Endodermal cell (in vitro differentiated cells): ENCODE data around the gene ZDHHC24. TPM values are rescaled to one million over a fixed set of nuclear protein-coding genes. Genes with fewer than 3 reads are reported as not detected.
A peak's percentile ranks its signal among the peaks of the same experiment; 100 is the strongest.

ENCODE experiments used
- DNase-seq: peaks from one replicate; pipeline ENCODE4 v3.0.0-alpha.2; 2017
- H3K27ac ChIP-seq: 2 replicates; pipeline ENCODE4 v1.5.1; 2013; ENCODE audit warnings: mild to moderate bottlenecking, low read depth, low read length, moderate library complexity
- H3K27me3 ChIP-seq: 2 replicates; pipeline ENCODE4 v1.6.1; 2013; ENCODE audit warnings: mild to moderate bottlenecking, low read length, moderate library complexity; ENCODE audit not compliant: insufficient read depth, control insufficient read depth, poor library complexity, severe bottlenecking
- H3K36me3 ChIP-seq: 2 replicates; pipeline ENCODE4 v1.7.0; 2013; ENCODE audit warnings: mild to moderate bottlenecking, low read length, moderate library complexity; ENCODE audit not compliant: control insufficient read depth, insufficient read depth
- H3K4me1 ChIP-seq: one replicate; pipeline ENCODE4 v1.7.0; 2013; ENCODE audit warnings: low read length; ENCODE audit not compliant: control insufficient read depth, insufficient read depth
- H3K4me3 ChIP-seq: 2 replicates; pipeline ENCODE4 v1.5.1; 2013; ENCODE audit warnings: mild to moderate bottlenecking, low read length, moderate library complexity
- H3K9ac ChIP-seq: 2 replicates; pipeline ENCODE4 v1.6.1; 2013; ENCODE audit warnings: mild to moderate bottlenecking, low read length, moderate library complexity; ENCODE audit not compliant: poor library complexity, severe bottlenecking; ENCODE audit errors: extremely low read depth
- H3K9me3 ChIP-seq: 2 replicates; pipeline ENCODE4 v1.6.1; 2013; ENCODE audit warnings: mild to moderate bottlenecking, low read length, moderate library complexity; ENCODE audit not compliant: control insufficient read depth
- H3K27ac Mint-ChIP-seq: 2 replicates; pipeline ENCODE4 v1.8.0; 2020; ENCODE audit warnings: mixed read lengths
- H3K27me3 Mint-ChIP-seq: 2 replicates; pipeline ENCODE4 v1.8.0; 2021; ENCODE audit warnings: mild to moderate bottlenecking, mixed read lengths; ENCODE audit not compliant: insufficient read depth
- H3K36me3 Mint-ChIP-seq: 2 replicates; pipeline ENCODE4 v1.8.0; 2020; ENCODE audit warnings: low read depth, mixed read lengths
- H3K4me1 Mint-ChIP-seq: 2 replicates; pipeline ENCODE4 v1.8.0; 2020; ENCODE audit warnings: mixed read lengths
- H3K4me3 Mint-ChIP-seq: 2 replicates; pipeline ENCODE4 v1.8.0; 2020; ENCODE audit warnings: mild to moderate bottlenecking, moderate library complexity, mixed read lengths
- H3K9me3 Mint-ChIP-seq: 2 replicates; pipeline ENCODE4 v1.8.0; 2020; ENCODE audit warnings: mild to moderate bottlenecking, mixed read lengths
- WGBS, 2 experiments: methylation state at CpG; one replicate each; pipeline versions ENCODE4 v1.1.5 to v1.1.7; 2013; ENCODE audit warnings: missing lambda C conversion rate in 2 of 2, mixed read lengths in 1 of 2; ENCODE audit not compliant: insufficient coverage in 1 of 2, insufficient read length in 1 of 2; 5-methylcytosine and 5-hydroxymethylcytosine counted together
- total RNA-seq, 2 donors: library from RNA; stranded (reverse); fragmentation: NEBNext Ultra II Directional in 1 of 2; extraction: Animal tissue kit (Norgen Biotek cat#: 25700) in 1 of 2; gene quantifications; 2 replicates in 1 of 2; 3 replicates in 1 of 2; pipeline ENCODE4 v1.2.1, GENCODE V29; 2021
- TF ChIP-seq, protein P1 (sequence below): fragments of 200-600 bp; sonication (generic); conservative IDR thresholded peaks from 2 replicates; pipeline ENCODE4 v1.5.0; 2021; ENCODE audit warnings: antibody characterized with exemption, mild to moderate bottlenecking

The ZDHHC24 gene
- total RNA-seq, 2 donors from 2014 or later = 10.6 to 11.7 TPM

- peaks cover 13% of the 10 kb centered on the region for H3K36me3 Mint-ChIP-seq
- Histone ChIP-seq H3K4me3 (no peak overlapping the region), H3K9ac (no peak overlapping the region), H3K4me1 (peaks cover 8% of the 10 kb centered on the region), H3K36me3 (peaks cover 8% of the 10 kb centered on the region), H3K27me3 (no peaks in the 10 kb centered on the region), H3K27ac (no peak overlapping the region), H3K9me3 (no peaks in the 10 kb centered on the region)
- H3K4me1 Mint-ChIP-seq = peaks cover 4% of the 10 kb centered on the region
- DNase-seq = peak; percentile 59
- TF ChIP-seq, protein P1, sequence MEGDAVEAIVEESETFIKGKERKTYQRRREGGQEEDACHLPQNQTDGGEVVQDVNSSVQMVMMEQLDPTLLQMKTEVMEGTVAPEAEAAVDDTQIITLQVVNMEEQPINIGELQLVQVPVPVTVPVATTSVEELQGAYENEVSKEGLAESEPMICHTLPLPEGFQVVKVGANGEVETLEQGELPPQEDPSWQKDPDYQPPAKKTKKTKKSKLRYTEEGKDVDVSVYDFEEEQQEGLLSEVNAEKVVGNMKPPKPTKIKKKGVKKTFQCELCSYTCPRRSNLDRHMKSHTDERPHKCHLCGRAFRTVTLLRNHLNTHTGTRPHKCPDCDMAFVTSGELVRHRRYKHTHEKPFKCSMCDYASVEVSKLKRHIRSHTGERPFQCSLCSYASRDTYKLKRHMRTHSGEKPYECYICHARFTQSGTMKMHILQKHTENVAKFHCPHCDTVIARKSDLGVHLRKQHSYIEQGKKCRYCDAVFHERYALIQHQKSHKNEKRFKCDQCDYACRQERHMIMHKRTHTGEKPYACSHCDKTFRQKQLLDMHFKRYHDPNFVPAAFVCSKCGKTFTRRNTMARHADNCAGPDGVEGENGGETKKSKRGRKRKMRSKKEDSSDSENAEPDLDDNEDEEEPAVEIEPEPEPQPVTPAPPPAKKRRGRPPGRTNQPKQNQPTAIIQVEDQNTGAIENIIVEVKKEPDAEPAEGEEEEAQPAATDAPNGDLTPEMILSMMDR = no peak
- WGBS, 2 experiments = 94 to 98% methylated on average over 5 to 11 of the region's 11 CpGs
- no peak overlapping the region for H3K27ac Mint-ChIP-seq
- H3K27me3 Mint-ChIP-seq = no peaks in the 10 kb centered on the region
- no peaks in the 10 kb centered on the region for H3K9me3 Mint-ChIP-seq
- no peak overlapping the region for H3K4me3 Mint-ChIP-seq
These were observed 68.3 kb downstream of the ZDHHC24 start for GRCh38 chr11:66477263-66478201.

- TF ChIP-seq, protein P1 = no peak
- H3K36me3 Mint-ChIP-seq = peaks cover 10% of the 10 kb centered on the region
- H3K4me3 Mint-ChIP-seq = no peak overlapping the region
- Histone ChIP-seq H3K9ac (no peak overlapping the region), H3K9me3 (no peaks in the 10 kb centered on the region), H3K36me3 (peaks cover under 1% of the 10 kb centered on the region), H3K4me1 (peaks cover 8% of the 10 kb centered on the region), H3K27ac (no peak overlapping the region), H3K4me3 (no peak overlapping the region), H3K27me3 (no peaks in the 10 kb centered on the region)
- WGBS, 2 experiments = 84 to 85% methylated on average over 8 to 9 of the region's 9 CpGs
- H3K27ac Mint-ChIP-seq = no peak overlapping the region
- no peaks in the 10 kb centered on the region for H3K27me3 Mint-ChIP-seq
- H3K9me3 Mint-ChIP-seq = no peaks in the 10 kb centered on the region
- peaks cover 4% of the 10 kb centered on the region for H3K4me1 Mint-ChIP-seq
- DNase-seq = peak; percentile 58
These were observed 69.0 kb downstream of the ZDHHC24 start for GRCh38 chr11:66476841-66477251.

DNA sequence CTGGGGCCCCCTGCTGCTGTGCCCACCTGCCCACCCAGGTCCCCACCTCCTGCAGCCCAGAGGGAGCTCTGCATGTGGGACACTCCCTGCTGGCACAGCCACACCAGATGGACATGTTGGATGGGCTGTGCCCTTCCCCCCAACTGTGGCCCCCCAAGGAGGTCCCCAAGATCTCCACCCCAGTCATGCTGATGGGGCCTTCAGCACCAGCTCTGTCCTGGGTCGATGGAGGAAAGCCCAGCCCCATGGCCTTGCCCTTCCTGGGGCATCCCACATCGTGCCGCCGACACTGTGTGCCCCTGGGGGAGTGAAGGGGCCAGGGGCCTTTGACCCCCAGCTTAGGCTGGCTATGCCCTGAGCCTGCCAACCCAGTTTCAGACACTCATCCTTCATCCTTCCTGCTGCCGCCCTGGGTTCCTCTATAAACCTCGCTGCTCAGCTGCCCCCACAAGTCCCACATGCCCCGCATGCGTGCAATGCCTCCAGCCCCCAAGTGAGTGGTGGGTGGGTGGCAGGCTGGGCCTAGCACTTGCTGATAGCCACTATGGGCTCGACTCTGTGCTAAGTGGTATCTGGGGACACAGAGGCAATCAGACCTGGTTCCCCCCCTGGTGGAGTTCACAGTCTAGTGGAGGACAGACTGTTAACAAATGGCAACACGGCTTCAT lies 69.5 kb downstream of the ZDHHC24 start:
- no peak for DNase-seq
- TF ChIP-seq, protein P1 = peak; percentile 21
- H3K4me1 Mint-ChIP-seq = peaks cover 4% of the 10 kb centered on the region
- no peaks in the 10 kb centered on the region for H3K27me3 Mint-ChIP-seq
- Histone ChIP-seq H3K27ac (no peak overlapping the region), H3K9ac (no peak overlapping the region), H3K4me3 (no peak overlapping the region), H3K36me3 (no peaks in the 10 kb centered on the region), H3K4me1 (peaks cover 8% of the 10 kb centered on the region), H3K27me3 (no peaks in the 10 kb centered on the region), H3K9me3 (no peaks in the 10 kb centered on the region)
- no peak overlapping the region for H3K27ac Mint-ChIP-seq
- 88 to 89% methylated on average over 6 to 10 of the region's 10 CpGs for WGBS, 2 experiments
- no peaks in the 10 kb centered on the region for H3K9me3 Mint-ChIP-seq
- peaks cover 10% of the 10 kb centered on the region for H3K36me3 Mint-ChIP-seq
- no peak overlapping the region for H3K4me3 Mint-ChIP-seq
